GM19193 (cell line): Measurements from ENCODE around the gene HPGDS.

Experiments used
- POLR2A ChIP-seq: IDR thresholded peaks from 4 replicates; pipeline ENCODE4 v1.6.1; 2011; ENCODE audit not compliant: insufficient read depth, insufficient read length; ENCODE audit errors: extremely low read depth

The HPGDS gene

DNA sequence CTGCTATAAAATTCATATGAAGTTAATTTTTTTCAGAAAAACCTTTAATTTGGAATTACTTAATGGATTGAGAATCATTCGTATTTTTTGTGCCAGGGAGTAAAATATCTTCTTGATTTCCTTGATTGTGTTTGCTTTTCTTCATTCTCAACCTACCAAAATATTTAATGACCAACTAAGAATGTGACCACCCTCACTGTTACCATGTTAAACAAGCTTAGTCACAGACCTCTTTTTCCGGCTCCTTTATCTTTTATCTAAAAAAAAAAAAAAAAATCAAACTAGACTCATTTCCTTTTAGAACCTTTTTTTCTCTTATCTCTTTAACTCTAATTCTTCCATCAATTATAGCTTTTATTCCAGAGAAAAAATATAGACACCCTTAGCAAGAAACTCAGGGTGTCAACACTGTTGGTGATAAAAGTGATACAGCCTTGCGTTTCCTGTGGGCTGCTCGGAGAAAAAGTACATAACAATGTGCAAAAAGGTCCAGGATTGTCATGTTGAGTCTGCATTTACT is 20.6 kb upstream of the HPGDS start:
- TF ChIP-seq POLR2A: no peak

DNA sequence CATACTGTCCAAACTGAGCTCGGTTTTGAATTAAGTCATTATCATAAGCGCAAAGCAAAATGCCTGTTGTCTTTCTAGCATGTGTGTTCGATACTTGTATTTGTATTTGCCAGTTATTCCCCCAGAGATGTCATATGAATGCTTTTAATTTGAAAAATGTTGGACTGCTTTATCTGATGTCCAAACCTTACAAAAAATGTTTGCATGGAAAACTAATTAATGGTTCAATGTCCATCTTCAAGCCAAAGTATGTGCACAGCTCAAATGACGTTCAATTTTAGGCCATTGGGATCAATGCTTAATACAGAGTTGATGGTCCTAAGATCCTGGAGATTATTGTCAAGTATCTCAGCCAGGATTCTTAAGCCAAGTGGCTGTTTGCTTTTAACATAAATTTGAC is 17.2 kb upstream of the HPGDS start:
- no peak for TF ChIP-seq POLR2A

GRCh38 chr4:94359221-94359620 is 16.6 kb upstream of the HPGDS start:
- no peak for TF ChIP-seq POLR2A

- no peak for TF ChIP-seq POLR2A
Observed at GRCh38 chr4:94358101-94358500, 15.5 kb upstream of the HPGDS start.

GRCh38 chr4:94357624-94358023 is 15.0 kb upstream of the HPGDS start:
- TF ChIP-seq POLR2A: no peak

DNA sequence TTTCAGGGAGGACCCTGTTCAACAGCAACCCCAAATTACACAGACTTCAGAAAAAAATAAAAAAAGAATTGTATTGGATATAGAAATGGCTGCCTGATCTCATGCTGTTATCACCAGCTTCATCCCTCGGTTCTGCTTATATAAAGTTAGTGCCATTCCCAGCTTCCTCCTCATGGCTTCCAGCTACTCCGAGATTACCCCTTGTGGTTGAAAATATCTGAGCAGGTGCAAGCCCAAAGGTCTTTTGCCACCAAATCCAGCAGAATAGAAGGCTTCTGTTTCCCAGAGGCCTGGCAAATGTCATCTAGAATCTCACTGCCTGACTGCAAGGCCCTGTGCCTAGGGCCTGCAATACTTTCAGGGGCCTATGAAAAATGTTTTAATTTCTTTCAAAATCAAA is 13.8 kb upstream of the HPGDS start:
- no peak for TF ChIP-seq POLR2A

GRCh38 chr4:94354474-94354896 is 11.8 kb upstream of the HPGDS start:
- no peak for TF ChIP-seq POLR2A

GRCh38 chr4:94352996-94353395 is 10.4 kb upstream of the HPGDS start:
- TF ChIP-seq POLR2A: no peak

DNA sequence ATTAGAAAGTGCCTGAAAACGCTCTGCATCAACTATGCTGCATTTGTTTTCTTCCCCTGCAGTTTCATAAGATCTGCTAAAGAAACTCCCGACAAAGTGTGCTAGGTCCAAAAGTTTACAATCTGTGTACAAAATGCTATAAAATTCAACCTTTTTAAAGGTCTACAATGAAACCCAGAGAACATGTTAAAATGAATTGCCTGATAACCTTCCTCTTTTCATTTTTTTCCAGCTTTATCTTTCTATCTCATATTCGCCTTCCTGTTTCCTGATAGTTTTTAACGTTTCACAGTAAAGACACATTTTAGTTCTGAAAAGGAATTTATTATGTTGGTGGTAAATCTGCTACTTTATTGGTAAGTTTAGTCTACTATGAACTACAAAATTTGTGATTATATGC is 9.5 kb upstream of the HPGDS start:
- TF ChIP-seq POLR2A: no peak

GRCh38 chr4:94351319-94351718 is 8.7 kb upstream of the HPGDS start:
- TF ChIP-seq POLR2A: no peak

DNA sequence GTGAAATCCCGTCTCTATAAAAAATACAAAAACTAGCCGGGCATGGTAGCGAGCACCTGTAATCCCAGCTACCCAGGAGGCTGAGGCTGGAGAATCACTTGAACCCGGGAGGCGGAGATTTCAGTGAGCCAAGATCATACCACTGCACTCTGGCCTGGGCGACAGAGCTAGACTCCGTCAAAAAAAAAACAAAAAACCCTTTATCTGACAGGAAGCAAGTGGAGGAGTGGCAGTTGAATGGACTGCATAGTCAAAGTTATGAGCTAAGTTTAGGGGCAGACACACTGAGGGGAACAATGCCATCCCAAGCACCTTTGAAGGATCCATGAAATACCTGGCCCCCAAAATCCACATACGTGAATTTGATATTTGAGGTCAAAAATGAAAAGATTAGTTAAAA is 7.5 kb upstream of the HPGDS start:
- TF ChIP-seq POLR2A: no peak

DNA sequence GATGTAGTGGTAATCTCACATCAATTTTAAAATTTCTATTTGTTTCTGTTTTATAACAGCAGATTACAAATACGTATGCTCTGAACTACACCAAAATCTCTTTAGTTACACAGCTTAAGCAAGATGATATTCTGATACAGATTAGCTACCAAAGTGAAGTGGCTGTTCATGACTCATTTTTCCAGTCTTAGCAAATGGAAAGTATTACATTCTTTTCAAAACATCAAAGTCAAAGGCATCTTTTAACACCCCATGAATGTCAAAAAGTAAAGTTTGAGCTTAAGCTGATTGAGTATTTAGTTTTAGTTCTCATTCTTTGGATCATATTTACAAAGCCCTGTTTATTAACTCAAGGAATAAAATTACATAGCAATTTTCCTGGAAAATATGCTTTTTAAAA is 6.6 kb upstream of the HPGDS start:
- no peak for TF ChIP-seq POLR2A

DNA sequence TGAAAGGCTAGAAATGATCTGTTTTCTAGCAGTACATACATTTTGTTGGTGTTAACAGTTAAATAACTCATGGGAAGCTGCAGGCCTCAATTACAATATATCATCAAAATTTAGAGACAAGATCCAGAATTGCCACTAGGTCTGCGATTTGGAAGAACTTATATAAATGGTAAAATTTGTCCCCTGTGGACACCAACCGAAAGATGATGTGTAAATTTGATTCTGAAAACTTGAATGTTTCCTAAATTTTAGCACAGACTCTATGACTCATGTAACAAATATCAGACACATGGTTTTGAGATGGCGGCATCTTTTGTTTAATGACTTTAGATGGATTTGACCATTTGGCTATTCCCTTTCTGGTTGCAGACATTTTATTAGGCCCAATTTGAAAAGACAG is 6.0 kb upstream of the HPGDS start:
- TF ChIP-seq POLR2A: no peak

- no peak for TF ChIP-seq POLR2A
Observed at GRCh38 chr4:94346541-94346940, 3.9 kb upstream of the HPGDS start.

- no peak for TF ChIP-seq POLR2A
Observed at GRCh38 chr4:94345969-94346368, 3.3 kb upstream of the HPGDS start.

- no peak for TF ChIP-seq POLR2A
Observed at GRCh38 chr4:94345266-94345665, 2.6 kb upstream of the HPGDS start.

- TF ChIP-seq POLR2A: no peak
Observed at GRCh38 chr4:94344457-94344856, 1.8 kb upstream of the HPGDS start.
